Central memory CD4-positive, alpha-beta T cell (primary cell): ENCODE measurements around the gene HOXB7.

ENCODE experiments used
- DNase-seq: peaks from one replicate; pipeline ENCODE4 v3.0.0; 2022

Gene HOXB7

GRCh38 chr17:48593840-48594537, 16.8 kb downstream of the HOXB7 start:
- DNase-seq: peak; percentile 77

DNA sequence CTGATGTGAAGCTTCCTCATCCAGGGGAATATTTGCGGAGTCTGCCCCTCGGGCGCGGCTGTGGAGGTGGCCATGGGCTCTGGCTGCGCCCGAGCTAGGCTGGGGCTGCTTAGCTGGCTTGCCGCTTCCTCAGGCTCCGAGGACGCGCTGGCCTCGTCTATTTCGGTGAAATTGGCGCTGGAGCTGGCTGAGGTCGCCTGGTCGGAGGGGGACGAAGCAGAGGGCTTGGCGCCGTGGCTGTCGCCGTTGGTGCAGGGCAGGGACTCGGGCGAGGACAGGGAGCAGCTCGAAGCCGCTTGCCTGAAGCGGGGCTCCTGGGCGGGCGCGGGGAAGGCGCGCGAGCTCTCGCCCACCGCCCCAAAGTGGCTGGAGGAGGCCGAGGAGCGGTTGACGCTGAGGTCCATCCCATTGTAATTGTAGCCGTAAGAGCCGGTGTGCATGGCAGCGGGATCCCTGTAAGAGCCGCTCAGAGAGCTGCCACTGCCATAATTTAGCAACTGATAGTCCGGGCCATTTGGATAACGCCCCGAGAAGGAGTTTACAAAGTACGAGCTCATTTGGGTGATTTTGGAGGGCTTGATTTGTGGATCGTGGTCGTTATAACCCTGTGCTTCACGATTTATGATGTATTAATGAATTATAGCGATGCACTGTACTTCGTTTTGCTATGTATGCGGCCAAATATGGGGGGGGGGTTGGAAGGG, 17.5 kb downstream of the HOXB7 start, which contains the start of gene HOXB5:
TSS of gene HOXB5 (minus strand) at position 654 of the 704 bp plus-strand sequence. CDS start at position 557, 97 bp downstream.
- DNase-seq: no peak

DNA sequence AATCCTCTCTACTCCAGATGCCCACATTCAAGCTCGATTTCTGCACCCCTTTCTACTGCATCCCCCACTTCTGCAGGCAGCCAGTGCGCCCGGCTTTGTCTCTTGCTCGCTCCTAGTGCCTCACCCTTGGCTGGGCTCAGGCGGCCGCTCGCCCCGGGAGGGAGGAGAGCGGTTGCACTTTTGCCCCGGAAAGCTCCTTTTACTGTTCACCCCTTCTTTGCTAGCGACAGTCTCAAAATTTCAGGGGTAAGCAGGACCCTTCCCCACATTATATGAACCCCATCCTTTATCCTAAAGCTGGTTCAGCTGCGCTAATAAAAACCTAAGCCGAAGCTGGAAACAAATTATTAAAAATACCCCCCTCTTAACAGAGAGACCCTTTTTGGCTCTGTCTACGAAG, 18.2 kb downstream of the HOXB7 start:
- DNase-seq: no peak

DNA sequence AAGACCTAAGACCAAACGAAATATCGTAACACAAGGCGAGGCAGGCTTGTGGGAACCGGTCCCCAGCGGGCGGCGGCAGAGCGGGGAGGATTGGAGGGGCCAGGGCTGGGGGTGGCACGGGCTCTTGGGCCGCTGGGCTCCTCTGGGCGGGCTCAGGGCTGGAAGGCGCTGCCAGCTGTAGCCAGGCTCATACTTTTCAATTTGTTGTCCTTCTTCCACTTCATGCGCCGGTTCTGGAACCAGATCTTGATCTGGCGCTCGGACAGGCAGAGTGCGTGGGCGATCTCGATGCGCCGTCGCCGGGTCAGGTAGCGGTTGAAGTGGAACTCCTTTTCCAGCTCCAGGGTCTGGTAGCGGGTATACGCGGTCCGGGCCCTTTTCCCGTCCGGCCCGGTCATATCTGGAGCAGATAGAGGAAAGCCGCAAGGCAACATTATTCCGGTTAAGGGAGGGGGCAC, 18.7 kb downstream of the HOXB7 start:
- no peak for DNase-seq

GRCh38 chr17:48591255-48592056, 19.4 kb downstream of the HOXB7 start:
- DNase-seq: no peak

DNA sequence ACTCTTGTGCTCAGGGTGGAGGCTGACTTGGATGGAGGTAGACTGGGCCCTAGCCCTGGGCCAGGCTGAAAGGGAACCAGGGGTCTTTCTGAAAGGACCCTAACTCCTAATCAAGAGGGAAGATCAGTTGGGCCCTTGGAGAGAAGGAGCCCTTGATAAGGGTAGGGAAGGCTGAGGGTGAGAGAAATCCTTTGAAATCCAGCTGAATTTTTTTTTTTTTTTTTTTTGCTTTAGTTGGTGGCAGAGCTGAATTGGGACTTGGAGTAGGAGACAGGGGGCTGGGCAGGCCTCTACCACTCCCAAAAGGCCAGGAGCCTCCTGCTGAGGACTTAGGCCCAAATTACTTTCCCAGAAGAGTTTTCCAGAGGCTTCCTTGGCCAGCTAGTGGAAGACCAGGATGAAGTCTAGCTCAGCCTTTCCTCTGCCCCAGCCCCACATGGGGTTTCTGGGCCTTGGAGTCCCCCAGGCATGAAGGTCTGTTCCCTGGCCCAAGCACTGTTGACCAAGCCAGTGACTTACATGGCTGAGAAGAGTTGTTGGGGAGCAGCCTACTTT, 20.1 kb downstream of the HOXB7 start:
- no peak for DNase-seq

GRCh38 chr17:48589831-48590606, 20.8 kb downstream of the HOXB7 start, which contains the start of gene HOXB3:
TSS of gene HOXB3 (minus strand) at chr17:48590241. CDS start at chr17:48552474, 37,767 bp downstream.
- DNase-seq: no peak

DNA sequence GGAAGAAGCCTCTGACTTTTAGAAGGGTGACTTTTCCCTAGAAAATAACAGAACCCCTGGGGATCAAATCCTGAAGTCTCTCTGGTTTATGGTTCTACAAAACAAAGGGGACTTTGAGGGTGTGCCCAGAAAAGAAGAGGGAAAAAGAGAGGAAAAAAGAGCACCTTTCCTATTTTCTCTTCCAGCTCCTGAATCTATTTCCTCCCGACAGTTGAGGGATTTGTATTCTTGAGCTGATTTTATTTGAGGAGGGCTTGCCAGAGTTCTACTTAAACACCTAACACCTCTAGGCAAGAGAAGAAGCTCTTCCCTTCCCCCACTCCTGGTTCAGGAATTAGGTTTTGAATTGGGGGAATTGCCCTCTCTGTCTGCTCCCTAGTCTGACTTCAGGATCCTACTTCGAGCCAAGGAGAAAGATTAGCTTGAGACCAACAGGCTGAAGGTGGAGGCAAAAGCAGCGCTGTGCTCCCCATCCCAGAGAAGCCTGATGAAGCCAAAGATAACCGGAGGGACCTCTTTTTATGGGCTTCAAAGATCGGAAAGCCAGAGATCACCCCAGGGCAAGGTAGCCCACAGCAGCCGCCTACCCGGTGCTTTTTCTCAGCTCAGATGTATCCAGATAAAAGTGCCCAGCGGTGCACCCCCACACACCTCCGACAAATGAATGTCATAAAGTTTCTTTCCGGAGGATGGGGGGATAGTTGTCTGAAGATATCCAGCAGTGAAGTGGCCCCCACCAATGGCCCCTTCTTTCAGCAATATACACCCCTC, 21.6 kb downstream of the HOXB7 start:
- no peak for DNase-seq

- no peak for DNase-seq
These were observed 22.3 kb downstream of the HOXB7 start for GRCh38 chr17:48588528-48588927.

DNA sequence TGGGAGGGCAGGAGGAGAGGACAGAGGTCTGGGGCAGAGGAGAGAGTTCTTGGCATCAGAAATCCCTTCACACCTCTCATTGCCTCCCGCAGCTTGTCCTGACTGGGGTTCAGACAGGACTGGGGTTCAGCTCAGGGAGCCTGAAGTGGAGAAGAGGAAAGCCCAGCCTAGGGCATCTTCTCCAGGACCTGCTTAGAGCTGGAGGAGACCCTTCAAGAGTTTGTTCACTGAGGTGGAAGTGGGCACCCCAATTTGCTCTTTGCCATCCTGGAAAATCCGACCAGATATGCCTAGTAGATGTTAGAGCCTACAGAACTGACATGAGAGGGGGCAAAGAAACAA, 22.8 kb downstream of the HOXB7 start:
- DNase-seq: no peak

GRCh38 chr17:48587276-48588073, 23.3 kb downstream of the HOXB7 start:
- no peak for DNase-seq

- no peak for DNase-seq
These were observed 24.2 kb downstream of the HOXB7 start for GRCh38 chr17:48586355-48587258.

GRCh38 chr17:48584223-48584741, 26.5 kb downstream of the HOXB7 start:
- DNase-seq: no peak

DNA sequence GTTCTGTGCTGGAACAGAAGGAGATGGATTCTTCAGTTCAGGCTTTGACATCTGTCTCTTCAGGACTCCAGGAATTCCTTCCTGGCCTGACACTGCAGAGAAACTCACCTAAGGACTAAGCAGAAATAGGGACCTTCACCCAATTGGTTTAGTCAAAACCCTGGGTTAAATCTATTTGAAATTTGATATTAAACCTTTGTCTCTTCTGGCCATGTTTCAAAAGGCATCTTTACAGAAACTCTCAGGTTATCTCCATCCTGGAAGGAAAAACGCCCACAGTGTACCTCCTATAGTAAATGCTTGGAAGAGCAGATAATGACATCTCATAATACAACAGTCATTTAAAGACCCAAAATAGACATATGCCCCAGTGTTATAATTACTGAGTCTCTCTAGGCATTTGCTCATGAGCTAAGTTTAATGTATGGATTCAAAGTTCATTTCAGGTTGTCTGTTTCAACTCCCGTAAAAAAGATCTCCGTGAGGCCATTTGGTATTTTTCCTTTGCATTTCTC, 27.1 kb downstream of the HOXB7 start:
- no peak for DNase-seq

GRCh38 chr17:48582750-48583069, 28.1 kb downstream of the HOXB7 start:
- no peak for DNase-seq

- DNase-seq: no peak
These were observed 30.9 kb downstream of the HOXB7 start for GRCh38 chr17:48579760-48580554.

GRCh38 chr17:48579471-48579759, 31.4 kb downstream of the HOXB7 start:
- no peak for DNase-seq
